T-cell (primary cell): Measurements from ENCODE around the gene TRIM8. TPM values are rescaled to one million over a fixed set of nuclear protein-coding genes. Genes with fewer than 3 reads are reported as not detected.

Experiments
- ATAC-seq, 4 experiments: fragments of 200-7000 bp in 3 of 4; fragments of 150-1000 bp in 1 of 4; cut with Tn5 transposase; replicated peaks in 1 of 4; 1 replicate in 3 of 4; 2 replicates in 1 of 4; pipeline ENCODE4 v1.10.0; 2021; ENCODE audit warnings: moderate library complexity in 3 of 4, mild to moderate bottlenecking in 2 of 4, moderate number of reproducible peaks in 1 of 4
- CTCF ChIA-PET, 2 donors: fragments of 300-600 bp; sonication (Branson Sonifier 250); formaldehyde crosslinking; loops; one replicate each; lab custom pipeline; 2022; ENCODE audit warnings: antibody characterized with exemption in 2 of 2; lab: Charles Lee
- POLR2A ChIA-PET, 2 donors: fragments of 300-600 bp; sonication (Branson Sonifier 250); formaldehyde crosslinking; loops; one replicate each; lab custom pipeline; 2022; ENCODE audit warnings: antibody characterized with exemption in 2 of 2; lab: Charles Lee
- DNase-seq, 35 experiments: peaks; one replicate each; pipeline versions ENCODE4 v3.0.0 to v3.0.0-alpha.2; 2013 to 2023
- H3K27ac ChIP-seq: one replicate; pipeline ENCODE4 v1.5.1; 2013; ENCODE audit warnings: low read length
- H3K27me3 ChIP-seq, 2 experiments: replicated peaks in 1 of 2; 1 replicate in 1 of 2; 2 replicates in 1 of 2; pipeline versions ENCODE4 v1.6.1 to v1.7.0; 2013; ENCODE audit warnings: low read length in 1 of 2, mixed read lengths in 1 of 2; ENCODE audit not compliant: control insufficient read depth in 2 of 2, insufficient read depth in 2 of 2; ENCODE audit errors: extremely low read depth in 1 of 2
- H3K36me3 ChIP-seq, 2 donors: 1 replicate in 1 of 2; 2 replicates in 1 of 2; pipeline versions ENCODE4 v1.6.1 to v1.7.0; 2013; ENCODE audit warnings: low read length in 1 of 2; ENCODE audit not compliant: control insufficient read depth in 2 of 2, insufficient read depth in 1 of 2; ENCODE audit errors: extremely low read depth in 1 of 2
- H3K4me1 ChIP-seq, 2 experiments: 1 replicate in 1 of 2; 2 replicates in 1 of 2; pipeline versions ENCODE4 v1.6.1 to v1.7.0; 2013; ENCODE audit warnings: low read length in 2 of 2, mixed read lengths in 1 of 2; ENCODE audit not compliant: insufficient read depth in 2 of 2, control insufficient read depth in 1 of 2; ENCODE audit errors: extremely low read depth in 1 of 2
- H3K4me3 ChIP-seq, 2 donors: 1 replicate in 1 of 2; 2 replicates in 1 of 2; pipeline versions ENCODE4 v1.5.1 to v1.7.0; 2013; ENCODE audit warnings: mild to moderate bottlenecking in 2 of 2, low read length in 1 of 2, moderate library complexity in 1 of 2; ENCODE audit not compliant: control insufficient read depth in 1 of 2; ENCODE audit errors: extremely low read depth in 1 of 2
- H3K9me3 ChIP-seq: 2 replicates; pipeline ENCODE4 v1.7.0; 2013
- H3K27ac Mint-ChIP-seq, 2 donors: one replicate each; pipeline ENCODE4 v1.8.0; 2020 to 2021; ENCODE audit warnings: mild to moderate bottlenecking in 2 of 2, mixed read lengths in 2 of 2
- H3K27me3 Mint-ChIP-seq, 2 donors: one replicate each; pipeline ENCODE4 v1.8.0; 2021 to 2022; ENCODE audit warnings: mixed read lengths in 2 of 2
- H3K36me3 Mint-ChIP-seq: one replicate; pipeline ENCODE4 v1.8.0; 2021; ENCODE audit warnings: mixed read lengths
- H3K4me1 Mint-ChIP-seq, 3 donors: one replicate each; pipeline ENCODE4 v1.8.0; 2020 to 2022; ENCODE audit warnings: mixed read lengths in 3 of 3, mild to moderate bottlenecking in 1 of 3
- H3K4me3 Mint-ChIP-seq, 3 donors: one replicate each; pipeline ENCODE4 v1.8.0; 2020 to 2022; ENCODE audit warnings: mild to moderate bottlenecking in 3 of 3, mixed read lengths in 3 of 3, moderate library complexity in 3 of 3
- H3K9me3 Mint-ChIP-seq, 3 donors: one replicate each; pipeline ENCODE4 v1.8.0; 2020 to 2022; ENCODE audit warnings: mixed read lengths in 3 of 3
- WGBS: methylation state at CpG from one replicate; pipeline ENCODE4 v1.1.5; 2013; ENCODE audit warnings: missing lambda C conversion rate; ENCODE audit not compliant: insufficient coverage; 5-methylcytosine and 5-hydroxymethylcytosine counted together
- total RNA-seq, 35 experiments: library from RNA in 6 of 35; stranded (reverse) in 6 of 35; fragments of 120-200 nt in 1 of 35; gene quantifications; one replicate each; pipeline versions ENCODE4 v1.2.1 to v1.2.4 and lab custom pipeline; 2013 to 2026

Gene TRIM8
- total RNA-seq, 5 donors from 2014 or later (not counting 1 experiment from before 2014, with no cell fraction given): 54.2 to 74.7 (median 67.9) TPM

DNA sequence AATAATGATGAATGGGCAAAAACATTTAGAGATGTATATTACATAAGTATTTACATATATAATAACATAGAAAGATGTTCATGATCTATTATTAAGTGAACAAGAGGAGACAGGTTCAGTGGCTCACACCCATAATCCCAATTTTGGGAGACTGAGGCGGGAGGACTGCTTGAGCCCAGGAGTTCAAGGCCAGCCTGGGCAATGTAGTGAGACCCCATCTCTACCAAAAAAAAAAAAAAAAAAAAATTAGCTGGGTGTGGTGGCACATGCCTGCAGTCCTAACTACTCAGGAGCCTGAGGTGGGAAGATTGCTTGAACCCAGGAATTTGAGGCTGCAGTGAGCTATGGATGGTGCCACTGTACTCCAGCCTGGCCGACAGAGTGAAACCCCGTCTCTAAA, 57.5 kb downstream of the TRIM8 start:
- WGBS: no CpG with 5 or more reads among the region's 3 CpGs
- Mint-ChIP-seq H3K36me3 (peaks cover 34% of the 10 kb centered on the region), H3K4me3 (no peak overlapping the region), H3K27me3 (no peaks in the 10 kb centered on the region), H3K27ac (no peak overlapping the region), H3K9me3 (no peaks in the 10 kb centered on the region), H3K4me1 (peaks cover 0 to 7% (median 6%) of the 10 kb centered on the region in 3 donors)
- Histone ChIP-seq H3K4me3 (no peak overlapping the region), H3K36me3 (peaks cover 0 to 19% of the 10 kb centered on the region in 2 donors), H3K27me3 (no peaks in the 10 kb centered on the region), H3K9me3 (no peaks in the 10 kb centered on the region), H3K4me1 (peaks cover 0 to 2% of the 10 kb centered on the region in 2 experiments), H3K27ac (no peak overlapping the region)
- DNase-seq (no peak), ATAC-seq (no peak)
- ChIA-PET POLR2A (interaction anchor here in 1 of 2 donors (0.6 kb wide), 1 partner anchor 10 kb away, joined by 3 read pairs; no protein-coding TSS in a partner anchor), CTCF (no interaction called here)

GRCh38 chr10:102702742-102703141, 58.5 kb downstream of the TRIM8 start:
- H3K27ac ChIP-seq: no peak overlapping the region
- no peak for ATAC-seq
- Mint-ChIP-seq H3K4me3 (no peak overlapping the region), H3K4me1 (peaks cover 0 to 10% (median 10%) of the 10 kb centered on the region in 3 donors), H3K36me3 (peaks cover 28% of the 10 kb centered on the region), H3K9me3 (no peaks in the 10 kb centered on the region), H3K27ac (no peak overlapping the region), H3K27me3 (no peaks in the 10 kb centered on the region)
- H3K4me1 ChIP-seq: peaks cover 0 to 2% of the 10 kb centered on the region in 2 experiments
- no peak overlapping the region for H3K4me3 ChIP-seq
- DNase-seq: no peak
- no peaks in the 10 kb centered on the region for H3K9me3 ChIP-seq
- H3K36me3 ChIP-seq: peaks cover 0 to 14% of the 10 kb centered on the region in 2 donors
- H3K27me3 ChIP-seq: no peaks in the 10 kb centered on the region
- POLR2A ChIA-PET: interaction anchor here (0.6 to 0.7 kb wide), 2 partner anchors 459 to 512 kb away, joined by 4 to 10 read pairs; no protein-coding TSS in a partner anchor
- WGBS: 72% methylated on average over 2 of the region's 2 CpGs
- CTCF ChIA-PET: interaction anchor here in 1 of 2 donors (0.7 kb wide), 2 partner anchors 17 to 350 kb away, joined by 5 to 6 read pairs; no protein-coding TSS in a partner anchor

DNA sequence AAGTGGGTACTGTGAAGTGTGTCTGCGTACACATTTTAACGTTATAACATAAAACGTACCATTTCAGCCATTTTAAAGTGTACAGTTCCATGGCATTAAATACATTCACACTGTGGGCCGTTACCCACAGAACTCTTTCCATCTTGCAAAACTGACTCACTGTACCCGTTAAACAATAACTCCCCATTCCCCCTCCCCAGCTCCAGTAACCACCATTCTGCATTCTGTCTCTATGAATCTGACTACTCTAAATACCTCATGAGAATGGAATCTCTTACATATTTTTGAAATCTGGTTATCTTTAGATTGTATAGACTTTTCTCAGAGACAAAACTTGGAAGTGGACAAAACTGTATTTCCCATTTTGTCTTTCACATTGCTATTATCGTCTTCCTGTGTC, 60.6 kb downstream of the TRIM8 start:
- Histone ChIP-seq H3K36me3 (no peaks in the 10 kb centered on the region), H3K27me3 (no peaks in the 10 kb centered on the region), H3K27ac (no peak overlapping the region), H3K9me3 (no peaks in the 10 kb centered on the region), H3K4me1 (peaks cover 0 to 2% of the 10 kb centered on the region in 2 experiments), H3K4me3 (no peak overlapping the region)
- ATAC-seq (no peak), DNase-seq (no peak)
- ChIA-PET CTCF (no interaction called here), POLR2A (interaction anchor here in 1 of 2 donors (0.7 kb wide), 1 partner anchor 226 kb away, joined by 8 read pairs; no protein-coding TSS in a partner anchor)
- 70% methylated on average over 4 of the region's 6 CpGs for WGBS
- H3K27me3 Mint-ChIP-seq: no peaks in the 10 kb centered on the region
- peaks cover 1 to 12% (median 10%) of the 10 kb centered on the region in 3 donors for H3K4me1 Mint-ChIP-seq
- H3K4me3 Mint-ChIP-seq: no peak overlapping the region
- no peak overlapping the region for H3K27ac Mint-ChIP-seq
- peaks cover 9% of the 10 kb centered on the region for H3K36me3 Mint-ChIP-seq
- no peaks in the 10 kb centered on the region for H3K9me3 Mint-ChIP-seq

DNA sequence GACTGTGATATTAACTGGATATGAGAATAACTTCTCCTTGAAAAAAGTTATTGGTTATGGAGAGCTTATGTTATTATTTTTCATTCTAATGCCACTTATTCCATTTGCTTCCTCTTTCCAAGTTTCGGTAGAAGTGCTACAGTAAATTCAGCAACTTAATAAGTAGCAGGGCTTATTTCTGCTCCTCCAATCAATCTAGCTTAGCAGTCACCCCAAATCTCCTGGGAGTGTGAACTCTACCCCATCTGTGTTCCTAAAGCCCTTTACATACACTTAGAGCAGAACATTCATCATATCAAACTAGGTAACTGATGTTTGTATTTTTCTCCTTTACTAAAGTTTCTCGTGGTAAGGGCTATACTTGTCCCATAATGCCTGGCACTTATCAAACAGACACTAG, 61.3 kb downstream of the TRIM8 start:
- H3K27ac ChIP-seq: no peak overlapping the region
- no peaks in the 10 kb centered on the region for H3K36me3 ChIP-seq
- Mint-ChIP-seq H3K27ac (no peak overlapping the region), H3K4me1 (peaks cover 7 to 15% (median 10%) of the 10 kb centered on the region in 3 donors), H3K4me3 (no peak overlapping the region), H3K36me3 (peaks cover 8% of the 10 kb centered on the region), H3K27me3 (no peaks in the 10 kb centered on the region), H3K9me3 (no peaks in the 10 kb centered on the region)
- DNase-seq: no peak
- no peaks in the 10 kb centered on the region for H3K9me3 ChIP-seq
- peaks cover 0 to 2% of the 10 kb centered on the region in 2 experiments for H3K4me1 ChIP-seq
- CTCF ChIA-PET: no interaction called here
- ATAC-seq: no peak
- POLR2A ChIA-PET: interaction anchor here in 1 of 2 donors (0.7 kb wide), 1 partner anchor 227 kb away, joined by 8 read pairs; no protein-coding TSS in a partner anchor
- WGBS: 100% methylated on average over 1 of the region's 2 CpGs
- H3K27me3 ChIP-seq: no peaks in the 10 kb centered on the region
- no peak overlapping the region for H3K4me3 ChIP-seq

Other genes with a start within 250 kb of the TRIM8 start
- gene NFKB2, start 248.8 kb upstream of the TRIM8 start, total RNA-seq: 100 to 1,000 TPM in 4 of 5 donors, 10 to 100 TPM in 1; 94.1 to 229 (median 124) TPM
- gene PSD, start 225.7 kb upstream of the TRIM8 start, total RNA-seq: 10 to 100 TPM in 2 of 5 donors, 1 to 10 TPM in 3; 8.7 to 11.8 (median 8.8) TPM
- gene FBXL15, start 223.6 kb upstream of the TRIM8 start, total RNA-seq: 10 to 100 TPM; 13.3 to 30.4 (median 23.7) TPM
- gene CUEDC2, start 211.9 kb upstream of the TRIM8 start, total RNA-seq: 10 to 100 TPM; 32.2 to 41.4 (median 37.8) TPM
- gene C10orf95, start 192.9 kb upstream of the TRIM8 start, total RNA-seq: under 1 TPM in 4 of 5 donors, not detected in 1; 0.23 to 0.92 (median 0.55) TPM
- 10 to 100 TPM; 51.6 to 68.1 (median 63.0) TPM for gene ACTR1A, start 141.8 kb upstream of the TRIM8 start, total RNA-seq
- gene SUFU, start 140.5 kb upstream of the TRIM8 start, total RNA-seq: 10 to 100 TPM; 13.2 to 16.4 (median 15.4) TPM
- 1 to 10 TPM; 2.7 to 5.0 (median 3.5) TPM for gene ARL3, start 69.9 kb downstream of the TRIM8 start, total RNA-seq
- 10 to 100 TPM in 4 of 5 donors, 1 to 10 TPM in 1; 9.2 to 32.6 (median 22.6) TPM for gene SFXN2, start 70.2 kb downstream of the TRIM8 start, total RNA-seq
- gene WBP1L, start 99.5 kb downstream of the TRIM8 start, total RNA-seq: 10 to 100 TPM; 20.0 to 38.5 (median 33.0) TPM
- gene CYP17A1, start 192.9 kb downstream of the TRIM8 start, total RNA-seq: 1 to 10 TPM in 3 of 5 donors, not detected in 2; 3.2 to 5.1 (median 4.1) TPM
- 10 to 100 TPM; 12.0 to 16.3 (median 12.6) TPM for gene BORCS7, start 209.8 kb downstream of the TRIM8 start, total RNA-seq
- 1 to 10 TPM in 1 of 5 donors, under 1 TPM in 4; 0.26 to 1.3 (median 0.50) TPM for gene AS3MT, start 225.0 kb downstream of the TRIM8 start, total RNA-seq